ENCODE data around the gene MKRN2.

The MKRN2 gene

DNA sequence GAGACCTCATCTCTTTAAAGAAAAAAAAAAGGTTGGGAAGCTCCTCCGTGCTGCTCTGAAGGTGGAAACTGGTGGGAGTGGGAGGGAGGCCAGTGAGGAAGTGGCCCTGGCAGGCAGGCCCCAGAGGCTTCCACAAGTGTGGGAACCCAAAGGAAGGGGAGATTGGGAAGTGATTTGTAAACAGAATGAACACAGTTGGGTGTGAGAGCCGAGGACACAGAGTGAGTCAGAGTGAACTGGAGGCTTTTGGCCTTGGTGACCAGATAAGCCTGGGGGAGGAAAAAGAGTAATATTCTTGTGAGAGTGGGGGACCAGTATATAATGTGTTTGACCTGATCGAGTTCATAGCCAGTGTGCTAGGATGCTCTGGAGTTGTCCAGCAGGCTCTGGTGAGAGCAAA lies 23.0 kb downstream of the MKRN2 start:
- Histone ChIP-seq H3K27ac (ENCODE audit: low read length) (no peak overlapping the region), H3K27me3 (ENCODE audit: low read depth, low read length) (no peaks in the 10 kb centered on the region), H4K20me1 (ENCODE audit: insufficient read depth, low read length) (no peaks in the 10 kb centered on the region), H3K4me2 (ENCODE audit: low read length) (no peak overlapping the region), H3K9ac (ENCODE audit: low read length) (no peak overlapping the region), H3K9me3 (ENCODE audit: insufficient read depth, low read length) (no peaks in the 10 kb centered on the region), H3K36me3 (replicated peaks; ENCODE audit: low read depth, low read length) (peaks cover 82% of the 10 kb centered on the region), H3K4me3 (ENCODE audit: low read length) (no peak overlapping the region), H3K79me2 (ENCODE audit: low read length) (no peaks in the 10 kb centered on the region), H2AFZ (ENCODE audit: low read depth, low read length) (no peak overlapping the region), H3K4me1 (ENCODE audit: low read length) (no peaks in the 10 kb centered on the region)
- TF ChIP-seq EZH2phosphoT487 (IDR thresholded peaks at IDR 0.05; ENCODE audit: low read depth): no peak
- TF ChIP-seq, protein P1, sequence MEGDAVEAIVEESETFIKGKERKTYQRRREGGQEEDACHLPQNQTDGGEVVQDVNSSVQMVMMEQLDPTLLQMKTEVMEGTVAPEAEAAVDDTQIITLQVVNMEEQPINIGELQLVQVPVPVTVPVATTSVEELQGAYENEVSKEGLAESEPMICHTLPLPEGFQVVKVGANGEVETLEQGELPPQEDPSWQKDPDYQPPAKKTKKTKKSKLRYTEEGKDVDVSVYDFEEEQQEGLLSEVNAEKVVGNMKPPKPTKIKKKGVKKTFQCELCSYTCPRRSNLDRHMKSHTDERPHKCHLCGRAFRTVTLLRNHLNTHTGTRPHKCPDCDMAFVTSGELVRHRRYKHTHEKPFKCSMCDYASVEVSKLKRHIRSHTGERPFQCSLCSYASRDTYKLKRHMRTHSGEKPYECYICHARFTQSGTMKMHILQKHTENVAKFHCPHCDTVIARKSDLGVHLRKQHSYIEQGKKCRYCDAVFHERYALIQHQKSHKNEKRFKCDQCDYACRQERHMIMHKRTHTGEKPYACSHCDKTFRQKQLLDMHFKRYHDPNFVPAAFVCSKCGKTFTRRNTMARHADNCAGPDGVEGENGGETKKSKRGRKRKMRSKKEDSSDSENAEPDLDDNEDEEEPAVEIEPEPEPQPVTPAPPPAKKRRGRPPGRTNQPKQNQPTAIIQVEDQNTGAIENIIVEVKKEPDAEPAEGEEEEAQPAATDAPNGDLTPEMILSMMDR (IDR thresholded peaks at IDR 0.05; ENCODE audit: low read depth, low read length): no peak

DNA sequence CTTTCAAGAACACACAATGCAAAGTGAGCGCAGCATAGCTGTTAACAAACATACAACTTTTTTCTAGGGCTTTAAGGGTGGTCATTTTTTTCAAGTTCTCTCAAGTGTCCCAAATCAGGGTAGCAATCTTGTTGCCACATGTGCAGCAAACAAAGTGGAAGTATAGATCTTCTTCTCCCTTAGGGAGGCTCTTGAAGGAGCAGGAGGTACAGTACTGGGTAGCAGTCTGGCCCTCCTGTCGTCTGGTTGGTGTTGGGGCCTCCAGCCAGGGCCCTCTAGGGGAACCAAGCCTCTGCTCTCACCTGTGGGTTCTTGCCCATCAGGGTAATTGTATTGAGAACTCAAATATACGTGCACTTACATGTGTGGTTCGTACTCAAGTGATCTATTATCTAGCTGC lies 25.8 kb downstream of the MKRN2 start:
- no peak overlapping the region for H2AFZ ChIP-seq (ENCODE audit: low read depth, low read length)
- H3K27ac ChIP-seq (ENCODE audit: low read length): no peak overlapping the region
- H3K4me3 ChIP-seq (ENCODE audit: low read length): no peak overlapping the region
- H3K27me3 ChIP-seq (ENCODE audit: low read depth, low read length): no peaks in the 10 kb centered on the region
- no peak overlapping the region for H3K9ac ChIP-seq (ENCODE audit: low read length)
- H3K36me3 ChIP-seq (replicated peaks; ENCODE audit: low read depth, low read length): peaks cover 79% of the 10 kb centered on the region
- no peaks in the 10 kb centered on the region for H3K4me1 ChIP-seq (ENCODE audit: low read length)
- H4K20me1 ChIP-seq (ENCODE audit: insufficient read depth, low read length): no peaks in the 10 kb centered on the region
- TF ChIP-seq, protein P1 (IDR thresholded peaks at IDR 0.05; ENCODE audit: low read depth, low read length): no peak
- no peak for TF ChIP-seq EZH2phosphoT487 (IDR thresholded peaks at IDR 0.05; ENCODE audit: low read depth)
- no peaks in the 10 kb centered on the region for H3K79me2 ChIP-seq (ENCODE audit: low read length)
- H3K9me3 ChIP-seq (ENCODE audit: insufficient read depth, low read length): no peaks in the 10 kb centered on the region
- H3K4me2 ChIP-seq (ENCODE audit: low read length): no peak overlapping the region

DNA sequence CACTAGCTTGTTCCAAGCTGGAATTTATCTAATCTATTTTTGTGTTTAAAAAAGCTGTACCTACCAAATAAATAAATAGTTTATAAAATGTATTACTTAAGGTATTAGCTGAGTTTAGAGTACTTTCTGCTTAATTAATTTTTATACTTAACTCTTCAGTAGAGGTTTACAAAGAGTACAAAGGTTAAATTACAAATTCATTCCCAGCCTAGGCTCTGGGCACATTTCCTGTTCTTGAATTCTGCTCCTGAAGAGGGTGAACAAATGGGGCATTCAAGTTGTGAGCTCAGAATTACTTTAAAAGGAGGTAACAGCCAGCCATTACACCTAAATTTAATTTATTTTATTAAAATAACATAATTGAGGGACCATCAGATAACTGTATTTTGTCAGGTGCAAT lies 26.4 kb downstream of the MKRN2 start:
- 0 out of 2 replicates have a peak, but pooled peaks cover 2% of the 10 kb centered on the region for H4K20me1 ChIP-seq (ENCODE audit: insufficient read depth, low read length)
- TF ChIP-seq EZH2phosphoT487 (IDR thresholded peaks at IDR 0.05; ENCODE audit: low read depth): no peak
- TF ChIP-seq, protein P1 (IDR thresholded peaks at IDR 0.05; ENCODE audit: low read depth, low read length): no peak
- H3K27ac ChIP-seq (ENCODE audit: low read length): no peak overlapping the region
- H3K4me2 ChIP-seq (ENCODE audit: low read length): no peak overlapping the region
- no peaks in the 10 kb centered on the region for H3K4me1 ChIP-seq (ENCODE audit: low read length)
- H2AFZ ChIP-seq (ENCODE audit: low read depth, low read length): no peak overlapping the region
- peaks cover 79% of the 10 kb centered on the region for H3K36me3 ChIP-seq (replicated peaks; ENCODE audit: low read depth, low read length)
- no peaks in the 10 kb centered on the region for H3K79me2 ChIP-seq (ENCODE audit: low read length)
- no peaks in the 10 kb centered on the region for H3K27me3 ChIP-seq (ENCODE audit: low read depth, low read length)
- no peak overlapping the region for H3K4me3 ChIP-seq (ENCODE audit: low read length)
- no peak overlapping the region for H3K9ac ChIP-seq (ENCODE audit: low read length)
- H3K9me3 ChIP-seq (ENCODE audit: insufficient read depth, low read length): no peaks in the 10 kb centered on the region

DNA sequence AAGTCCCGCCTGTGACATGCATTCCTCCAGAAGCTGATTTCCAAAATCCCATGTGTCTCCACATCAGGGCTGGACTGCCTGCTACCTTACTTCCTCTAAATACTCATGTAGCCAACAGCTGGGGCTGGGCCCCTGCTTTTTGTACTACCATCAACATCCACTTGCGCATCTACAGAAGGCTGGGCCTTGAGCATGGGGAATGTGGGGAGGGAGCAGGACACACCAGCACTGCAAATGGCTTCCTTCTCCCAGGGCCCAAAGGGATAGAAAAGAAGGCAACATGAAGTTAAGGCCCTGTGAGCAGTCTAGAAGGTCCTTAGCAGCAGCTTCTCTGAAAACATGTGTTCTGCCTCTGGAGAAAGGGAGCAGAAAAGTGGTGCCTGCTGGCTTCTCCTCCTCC lies 27.2 kb downstream of the MKRN2 start:
- TF ChIP-seq, protein P1 (IDR thresholded peaks at IDR 0.05; ENCODE audit: low read depth, low read length): no peak
- TF ChIP-seq EZH2phosphoT487 (IDR thresholded peaks at IDR 0.05; ENCODE audit: low read depth): no peak
- H2AFZ ChIP-seq (ENCODE audit: low read depth, low read length): no peak overlapping the region
- H3K9ac ChIP-seq (ENCODE audit: low read length): no peak overlapping the region
- no peaks in the 10 kb centered on the region for H3K27me3 ChIP-seq (ENCODE audit: low read depth, low read length)
- H4K20me1 ChIP-seq (ENCODE audit: insufficient read depth, low read length): 0 out of 2 replicates have a peak, but pooled peaks cover 5% of the 10 kb centered on the region
- H3K9me3 ChIP-seq (ENCODE audit: insufficient read depth, low read length): no peaks in the 10 kb centered on the region
- no peak overlapping the region for H3K27ac ChIP-seq (ENCODE audit: low read length)
- H3K4me1 ChIP-seq (ENCODE audit: low read length): no peaks in the 10 kb centered on the region
- no peak overlapping the region for H3K4me2 ChIP-seq (ENCODE audit: low read length)
- H3K4me3 ChIP-seq (ENCODE audit: low read length): no peak overlapping the region
- H3K36me3 ChIP-seq (replicated peaks; ENCODE audit: low read depth, low read length): peaks cover 84% of the 10 kb centered on the region
- no peaks in the 10 kb centered on the region for H3K79me2 ChIP-seq (ENCODE audit: low read length)

Measured in OCI-LY3 (cell line).